HL-60 (cell line): ENCODE measurements around the gene NLK.

ENCODE experiments used
- POLR2AphosphoS5 ChIP-seq: IDR thresholded peaks from 2 replicates; pipeline ENCODE4 v1.6.1; 2012; ENCODE audit warnings: low read depth
- SPI1 ChIP-seq: IDR thresholded peaks from 2 replicates; pipeline ENCODE4 v1.6.1; 2012; ENCODE audit warnings: low read depth, mild to moderate bottlenecking, borderline replicate concordance
- TF ChIP-seq, protein P1 (sequence below): IDR thresholded peaks from one replicate; pipeline ENCODE4 v1.5.1; 2011; ENCODE audit warnings: low read length, control low read depth, inconsistent platforms; ENCODE audit not compliant: insufficient read depth
- TF ChIP-seq, protein P2 (sequence below): IDR thresholded peaks from 2 replicates; pipeline ENCODE4 v1.6.1; 2012; ENCODE audit warnings: low read depth; ENCODE audit not compliant: insufficient replicate concordance

DNA sequence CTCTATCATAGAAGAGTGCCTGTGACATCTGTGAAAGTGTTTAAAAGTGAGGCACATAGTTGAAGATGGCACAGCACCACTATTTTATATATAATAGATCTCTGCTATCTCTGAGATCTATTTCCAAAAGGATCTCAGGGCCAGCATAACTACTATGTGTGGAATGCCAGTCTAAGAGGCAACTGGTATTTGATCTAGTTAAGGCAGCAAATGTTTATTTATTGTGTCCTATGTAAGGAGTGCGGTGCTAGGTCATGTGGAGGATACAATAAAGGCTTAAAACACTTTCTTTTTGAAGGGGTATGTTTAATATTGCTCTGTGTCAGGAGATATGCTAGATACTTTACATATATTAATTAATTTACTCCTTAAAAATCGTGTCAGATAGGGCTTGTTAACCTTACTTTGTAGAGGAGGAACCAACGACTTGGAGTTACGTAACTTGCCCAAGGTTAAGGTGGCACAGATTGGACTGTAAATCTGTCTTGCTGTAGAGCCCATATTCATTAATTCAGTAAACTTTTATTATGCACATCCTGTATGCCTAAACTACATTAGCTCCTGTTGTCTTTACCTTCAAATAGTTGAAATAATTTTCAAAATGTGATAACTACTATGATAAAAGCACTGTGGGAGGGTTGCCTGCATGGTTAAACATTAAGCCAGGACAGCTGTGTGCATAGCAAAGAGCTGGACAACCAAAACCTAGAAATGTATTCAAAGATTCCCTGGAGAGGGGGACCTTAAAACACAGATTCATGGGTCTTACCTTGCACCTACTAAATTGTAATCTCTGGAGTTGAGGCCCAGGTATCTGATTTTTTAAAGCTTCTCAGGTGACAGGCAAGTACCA lies 83.3 kb downstream of the NLK start:
- TF ChIP-seq, protein P1, sequence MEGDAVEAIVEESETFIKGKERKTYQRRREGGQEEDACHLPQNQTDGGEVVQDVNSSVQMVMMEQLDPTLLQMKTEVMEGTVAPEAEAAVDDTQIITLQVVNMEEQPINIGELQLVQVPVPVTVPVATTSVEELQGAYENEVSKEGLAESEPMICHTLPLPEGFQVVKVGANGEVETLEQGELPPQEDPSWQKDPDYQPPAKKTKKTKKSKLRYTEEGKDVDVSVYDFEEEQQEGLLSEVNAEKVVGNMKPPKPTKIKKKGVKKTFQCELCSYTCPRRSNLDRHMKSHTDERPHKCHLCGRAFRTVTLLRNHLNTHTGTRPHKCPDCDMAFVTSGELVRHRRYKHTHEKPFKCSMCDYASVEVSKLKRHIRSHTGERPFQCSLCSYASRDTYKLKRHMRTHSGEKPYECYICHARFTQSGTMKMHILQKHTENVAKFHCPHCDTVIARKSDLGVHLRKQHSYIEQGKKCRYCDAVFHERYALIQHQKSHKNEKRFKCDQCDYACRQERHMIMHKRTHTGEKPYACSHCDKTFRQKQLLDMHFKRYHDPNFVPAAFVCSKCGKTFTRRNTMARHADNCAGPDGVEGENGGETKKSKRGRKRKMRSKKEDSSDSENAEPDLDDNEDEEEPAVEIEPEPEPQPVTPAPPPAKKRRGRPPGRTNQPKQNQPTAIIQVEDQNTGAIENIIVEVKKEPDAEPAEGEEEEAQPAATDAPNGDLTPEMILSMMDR, result no peak
- TF ChIP-seq, protein P2, sequence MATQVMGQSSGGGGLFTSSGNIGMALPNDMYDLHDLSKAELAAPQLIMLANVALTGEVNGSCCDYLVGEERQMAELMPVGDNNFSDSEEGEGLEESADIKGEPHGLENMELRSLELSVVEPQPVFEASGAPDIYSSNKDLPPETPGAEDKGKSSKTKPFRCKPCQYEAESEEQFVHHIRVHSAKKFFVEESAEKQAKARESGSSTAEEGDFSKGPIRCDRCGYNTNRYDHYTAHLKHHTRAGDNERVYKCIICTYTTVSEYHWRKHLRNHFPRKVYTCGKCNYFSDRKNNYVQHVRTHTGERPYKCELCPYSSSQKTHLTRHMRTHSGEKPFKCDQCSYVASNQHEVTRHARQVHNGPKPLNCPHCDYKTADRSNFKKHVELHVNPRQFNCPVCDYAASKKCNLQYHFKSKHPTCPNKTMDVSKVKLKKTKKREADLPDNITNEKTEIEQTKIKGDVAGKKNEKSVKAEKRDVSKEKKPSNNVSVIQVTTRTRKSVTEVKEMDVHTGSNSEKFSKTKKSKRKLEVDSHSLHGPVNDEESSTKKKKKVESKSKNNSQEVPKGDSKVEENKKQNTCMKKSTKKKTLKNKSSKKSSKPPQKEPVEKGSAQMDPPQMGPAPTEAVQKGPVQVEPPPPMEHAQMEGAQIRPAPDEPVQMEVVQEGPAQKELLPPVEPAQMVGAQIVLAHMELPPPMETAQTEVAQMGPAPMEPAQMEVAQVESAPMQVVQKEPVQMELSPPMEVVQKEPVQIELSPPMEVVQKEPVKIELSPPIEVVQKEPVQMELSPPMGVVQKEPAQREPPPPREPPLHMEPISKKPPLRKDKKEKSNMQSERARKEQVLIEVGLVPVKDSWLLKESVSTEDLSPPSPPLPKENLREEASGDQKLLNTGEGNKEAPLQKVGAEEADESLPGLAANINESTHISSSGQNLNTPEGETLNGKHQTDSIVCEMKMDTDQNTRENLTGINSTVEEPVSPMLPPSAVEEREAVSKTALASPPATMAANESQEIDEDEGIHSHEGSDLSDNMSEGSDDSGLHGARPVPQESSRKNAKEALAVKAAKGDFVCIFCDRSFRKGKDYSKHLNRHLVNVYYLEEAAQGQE, result no peak
- TF ChIP-seq POLR2AphosphoS5 (no peak), SPI1 (no peak)
